Thoracic aorta (tissue), 2 donors: Measurements from ENCODE around the gene PIAS4. TPM values are rescaled to one million over a fixed set of nuclear protein-coding genes. Genes with fewer than 3 reads are reported as not detected.

Experiments
- ATAC-seq: fragments of 150-250 bp; one replicate; pipeline ENCODE4 v1.8.0; 2017; ENCODE audit warnings: low read depth; ENCODE audit not compliant: insufficient number of reproducible peaks, low FRiP score
- DNase-seq: peaks from one replicate; pipeline ENCODE4 v3.0.0-alpha.2; 2020; ENCODE audit warnings: low spot score
- H3K27ac ChIP-seq, 2 donors: fragments of 200-600 bp; sonication (generic); 1 replicate in 1 of 2; 2 replicates in 1 of 2; pipeline ENCODE4 v1.5.1; 2016; ENCODE audit warnings: mild to moderate bottlenecking in 2 of 2, moderate library complexity in 2 of 2
- H3K27me3 ChIP-seq: fragments of 200-600 bp; sonication (generic); replicated peaks from 2 replicates; pipeline ENCODE4 v1.6.0; 2016; ENCODE audit warnings: mild to moderate bottlenecking; ENCODE audit not compliant: insufficient read depth
- H3K36me3 ChIP-seq: fragments of 200-600 bp; sonication (generic); one replicate; pipeline ENCODE4 v1.5.1; 2016
- H3K4me1 ChIP-seq, 2 donors: fragments of 200-600 bp; sonication (generic); 1 replicate in 1 of 2; 2 replicates in 1 of 2; pipeline versions ENCODE4 v1.5.1 to v1.6.0; 2016; ENCODE audit warnings: low read depth in 2 of 2, mild to moderate bottlenecking in 1 of 2; ENCODE audit not compliant: control insufficient read depth in 1 of 2
- H3K4me3 ChIP-seq: fragments of 200-600 bp; sonication (generic); 2 replicates; pipeline ENCODE4 v1.5.1; 2016; ENCODE audit warnings: mild to moderate bottlenecking
- H3K9me3 ChIP-seq: fragments of 200-600 bp; sonication (generic); 2 replicates; pipeline ENCODE4 v1.5.1; 2016
- total RNA-seq, 2 donors: library from RNA; depleted of rRNA; stranded (reverse); fragments of >200 nt; gene quantifications; one replicate each; pipeline versions ENCODE4 v1.1.0 to v1.2.3, GENCODE V29; 2016
- TF ChIP-seq, protein P1 (sequence below): fragments of 200-600 bp; sonication (generic); IDR thresholded peaks from one replicate; pipeline ENCODE4 v1.5.1; 2019; ENCODE audit warnings: antibody characterized with exemption

The PIAS4 gene
- total RNA-seq, 2 donors from 2014 or later, result 10.2 to 32.2 TPM

DNA sequence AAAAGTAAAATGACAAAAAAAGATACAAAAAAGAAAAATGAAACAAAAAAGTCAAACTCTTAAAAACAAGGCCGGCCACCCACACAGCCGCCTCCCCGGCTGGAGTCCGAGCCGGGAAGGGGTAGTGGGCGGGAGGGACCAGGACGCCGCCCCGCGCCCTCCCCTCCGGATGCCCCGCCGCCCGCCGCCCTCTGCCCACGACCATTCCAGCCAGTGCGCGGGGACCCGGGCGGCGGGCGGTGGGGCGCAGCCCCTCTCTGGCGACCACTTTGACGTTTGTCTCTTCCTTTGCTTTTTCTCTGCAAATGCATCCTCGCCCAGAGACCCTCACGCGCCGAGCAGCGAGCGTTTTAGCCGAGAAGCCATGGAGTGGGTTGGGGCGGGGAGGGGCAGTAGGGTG lies 30.5 kb downstream of the PIAS4 start:
- H3K27me3 ChIP-seq, result no peaks in the 10 kb centered on the region
- H3K27ac ChIP-seq, result no peak overlapping the region
- no peak overlapping the region for H3K4me3 ChIP-seq
- peaks cover 32% of the 10 kb centered on the region for H3K36me3 ChIP-seq
- DNase-seq, result no peak
- no peaks in the 10 kb centered on the region for H3K4me1 ChIP-seq
- no peak for ATAC-seq
- TF ChIP-seq, protein P1, sequence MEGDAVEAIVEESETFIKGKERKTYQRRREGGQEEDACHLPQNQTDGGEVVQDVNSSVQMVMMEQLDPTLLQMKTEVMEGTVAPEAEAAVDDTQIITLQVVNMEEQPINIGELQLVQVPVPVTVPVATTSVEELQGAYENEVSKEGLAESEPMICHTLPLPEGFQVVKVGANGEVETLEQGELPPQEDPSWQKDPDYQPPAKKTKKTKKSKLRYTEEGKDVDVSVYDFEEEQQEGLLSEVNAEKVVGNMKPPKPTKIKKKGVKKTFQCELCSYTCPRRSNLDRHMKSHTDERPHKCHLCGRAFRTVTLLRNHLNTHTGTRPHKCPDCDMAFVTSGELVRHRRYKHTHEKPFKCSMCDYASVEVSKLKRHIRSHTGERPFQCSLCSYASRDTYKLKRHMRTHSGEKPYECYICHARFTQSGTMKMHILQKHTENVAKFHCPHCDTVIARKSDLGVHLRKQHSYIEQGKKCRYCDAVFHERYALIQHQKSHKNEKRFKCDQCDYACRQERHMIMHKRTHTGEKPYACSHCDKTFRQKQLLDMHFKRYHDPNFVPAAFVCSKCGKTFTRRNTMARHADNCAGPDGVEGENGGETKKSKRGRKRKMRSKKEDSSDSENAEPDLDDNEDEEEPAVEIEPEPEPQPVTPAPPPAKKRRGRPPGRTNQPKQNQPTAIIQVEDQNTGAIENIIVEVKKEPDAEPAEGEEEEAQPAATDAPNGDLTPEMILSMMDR, result no peak
- no peaks in the 10 kb centered on the region for H3K9me3 ChIP-seq

DNA sequence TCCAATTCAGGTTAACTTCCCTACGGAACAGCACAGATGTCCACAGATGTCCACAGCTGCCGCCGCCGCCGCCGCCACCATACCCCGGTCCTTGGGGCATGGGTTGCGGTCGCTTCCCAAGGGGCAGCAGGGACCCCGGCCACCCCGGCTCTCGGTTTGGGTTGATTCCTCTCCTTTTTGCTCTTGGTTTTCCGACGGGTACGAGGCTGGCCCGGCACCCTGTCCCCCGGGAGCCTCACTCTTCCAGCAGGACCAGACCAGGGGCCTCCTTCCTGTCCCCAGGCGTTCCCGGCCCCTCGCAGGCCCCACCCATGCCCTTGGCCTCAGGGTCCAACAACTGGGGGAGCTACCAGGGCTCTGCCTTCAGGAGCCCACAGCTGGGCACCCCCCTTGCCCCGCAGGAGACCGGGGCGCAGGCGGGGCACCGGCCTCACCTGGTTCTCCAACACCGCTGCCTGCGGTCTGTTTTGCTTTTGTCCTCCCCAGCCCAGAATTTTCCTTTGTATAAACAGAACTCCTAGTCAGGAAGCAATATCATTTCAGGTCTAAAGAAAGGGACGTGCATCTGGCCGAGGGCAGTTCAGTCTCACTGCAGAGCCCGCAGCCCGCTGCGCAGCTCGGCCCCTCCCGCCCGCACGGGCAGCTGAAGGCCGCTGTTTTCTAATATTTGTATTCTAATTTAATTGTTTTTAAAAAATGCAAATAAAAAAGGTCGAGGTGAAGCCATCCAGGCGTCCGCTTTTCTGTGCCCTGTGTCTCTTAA lies 31.3 kb downstream of the PIAS4 start:
- no peak overlapping the region for H3K27ac ChIP-seq

DNA sequence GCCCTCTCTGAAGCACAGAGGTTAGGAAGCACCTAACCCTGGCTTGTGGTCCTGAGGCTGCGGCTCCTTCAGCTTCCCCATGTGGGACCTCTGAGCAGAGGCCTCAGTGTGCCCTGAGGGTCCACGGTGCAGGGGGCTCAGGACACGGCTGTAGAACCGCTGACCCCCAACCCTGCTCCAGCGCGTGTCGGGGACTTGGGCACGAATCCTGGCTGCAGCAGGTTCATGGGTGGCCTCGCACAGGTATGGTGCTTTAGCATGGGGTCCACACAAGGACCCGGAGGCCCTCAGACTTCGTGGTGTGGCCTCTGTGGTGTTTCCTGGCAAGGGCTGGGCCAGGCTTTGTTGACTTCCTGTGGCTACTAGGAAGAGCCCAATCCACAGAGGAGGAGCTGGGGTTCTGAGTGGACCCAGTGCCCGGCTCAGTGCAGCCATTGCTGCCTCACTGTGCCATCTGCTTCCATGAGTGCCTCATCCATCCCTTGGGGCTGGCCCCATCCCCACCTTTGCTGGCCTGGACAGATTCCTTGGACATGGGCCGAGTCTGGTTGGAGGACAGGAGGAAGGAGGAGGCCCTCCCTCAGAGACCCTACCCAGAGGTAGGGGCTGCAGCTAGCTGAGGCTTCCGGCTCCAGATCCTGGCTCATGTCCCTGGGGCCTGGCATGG lies 34.7 kb downstream of the PIAS4 start:
- H3K4me3 ChIP-seq, result no peak overlapping the region
- no peaks in the 10 kb centered on the region for H3K4me1 ChIP-seq
- ATAC-seq, result no peak
- H3K27ac ChIP-seq, result no peak overlapping the region
- no peaks in the 10 kb centered on the region for H3K27me3 ChIP-seq
- H3K9me3 ChIP-seq, result no peaks in the 10 kb centered on the region
- TF ChIP-seq, protein P1, result no peak
- peaks cover 28% of the 10 kb centered on the region for H3K36me3 ChIP-seq
- no peak for DNase-seq

More for the DNA sequence above, 31.3 kb downstream of the PIAS4 start:
- TF ChIP-seq, protein P1, result no peak
- Histone ChIP-seq H3K9me3 (no peaks in the 10 kb centered on the region), H3K4me3 (no peak overlapping the region), H3K36me3 (peaks cover 26% of the 10 kb centered on the region), H3K27me3 (no peaks in the 10 kb centered on the region), H3K4me1 (no peaks in the 10 kb centered on the region)
- no peak for DNase-seq
- no peak for ATAC-seq

DNA sequence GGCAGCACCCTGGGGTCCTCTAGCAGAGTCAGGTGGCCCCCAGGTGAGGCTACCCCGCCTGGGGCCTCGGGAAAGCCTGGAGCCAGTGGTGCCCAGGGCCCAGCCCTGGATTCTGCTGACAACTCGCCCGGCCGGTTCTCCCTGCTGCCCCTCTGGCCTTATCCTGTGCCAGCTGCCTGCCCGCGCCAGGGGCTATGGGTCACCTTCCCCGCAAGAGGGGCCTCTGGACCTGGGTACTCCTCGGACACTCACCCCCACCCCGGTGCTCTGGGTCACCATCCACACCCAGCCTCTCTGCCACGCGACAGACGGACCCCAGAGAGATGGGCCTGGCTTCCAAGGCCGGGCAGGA lies 35.2 kb downstream of the PIAS4 start:
- DNase-seq (no peak), ATAC-seq (no peak)
- H3K4me1 ChIP-seq, result no peaks in the 10 kb centered on the region
- no peak overlapping the region for H3K4me3 ChIP-seq
- no peaks in the 10 kb centered on the region for H3K9me3 ChIP-seq
- no peak overlapping the region for H3K27ac ChIP-seq
- H3K36me3 ChIP-seq, result peaks cover 23% of the 10 kb centered on the region
- TF ChIP-seq, protein P1, result no peak
- no peaks in the 10 kb centered on the region for H3K27me3 ChIP-seq

DNA sequence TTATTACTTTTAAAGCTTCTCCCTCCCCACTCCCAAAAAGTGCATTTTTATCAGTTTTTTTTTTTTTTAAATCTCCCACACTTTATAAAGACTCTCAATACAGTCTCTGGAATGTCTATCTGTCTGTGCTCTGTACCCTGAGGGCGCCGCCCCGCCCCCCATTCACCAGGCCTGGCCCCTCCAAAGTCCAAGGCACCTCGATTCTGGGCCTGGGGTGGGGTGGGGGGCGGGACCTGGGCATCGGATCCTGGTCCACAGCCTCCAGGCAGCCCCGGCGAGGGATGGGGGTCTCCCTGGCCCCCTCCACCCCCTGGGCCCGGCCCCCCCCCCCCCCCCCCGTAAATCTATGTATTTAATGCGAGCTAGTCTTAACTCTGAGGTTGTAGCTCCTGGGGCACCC lies 35.9 kb downstream of the PIAS4 start:
- peaks cover 24% of the 10 kb centered on the region for H3K36me3 ChIP-seq
- no peak overlapping the region for H3K4me3 ChIP-seq
- no peak for DNase-seq
- no peaks in the 10 kb centered on the region for H3K9me3 ChIP-seq
- TF ChIP-seq, protein P1, result no peak
- no peaks in the 10 kb centered on the region for H3K4me1 ChIP-seq
- H3K27ac ChIP-seq, result no peak overlapping the region
- no peaks in the 10 kb centered on the region for H3K27me3 ChIP-seq
- ATAC-seq, result no peak
